Measurements from ENCODE around the gene USP20.

Gene USP20

DNA sequence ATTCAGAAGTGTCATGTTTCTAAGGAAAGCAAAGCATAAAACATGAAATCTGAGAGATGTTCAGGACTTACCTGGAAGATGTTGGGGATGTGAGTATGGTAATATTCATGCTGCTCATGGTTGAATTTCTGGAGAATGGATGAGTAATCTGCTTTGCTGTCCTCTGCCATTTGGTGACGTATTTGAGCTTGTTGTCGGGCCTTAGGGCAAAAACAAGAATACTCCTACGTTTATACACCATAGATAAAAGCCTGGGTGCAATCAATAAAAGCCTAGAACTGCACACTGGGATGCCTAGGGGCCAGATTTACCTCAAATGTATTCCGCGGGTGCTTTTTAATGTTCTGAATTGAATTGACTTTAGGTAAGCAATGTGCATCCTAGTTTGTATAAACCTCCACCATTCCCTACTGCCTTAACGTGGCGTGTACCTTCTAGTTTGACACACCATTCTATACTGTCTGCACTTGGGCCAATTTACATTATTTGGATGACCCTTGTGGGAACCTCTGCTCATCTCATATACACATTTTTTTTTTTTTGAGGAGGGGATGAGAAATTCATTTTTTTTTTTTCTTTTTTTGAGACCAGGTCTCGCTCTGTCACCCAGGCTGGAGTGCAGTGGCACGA, 94.4 kb downstream of the USP20 start:
- no peak for DNase-seq

DNA sequence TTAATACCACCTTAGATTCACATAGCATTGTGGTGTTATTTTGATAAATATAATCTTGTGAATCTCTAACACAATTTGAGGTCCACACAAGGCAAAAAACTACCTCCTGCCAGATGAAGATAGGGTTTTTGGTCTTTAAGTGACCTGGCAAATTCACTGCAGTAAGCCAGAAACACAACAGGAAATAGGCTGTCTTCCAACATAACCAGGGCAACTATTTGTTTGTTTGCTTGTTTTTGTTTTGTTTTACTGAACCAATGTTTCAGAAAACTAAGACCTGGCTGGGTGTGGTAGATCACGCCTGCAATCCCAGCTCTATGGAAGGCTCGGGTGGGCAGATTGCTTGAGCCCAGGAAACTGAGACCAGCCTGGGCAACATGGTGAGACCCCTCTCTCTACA, 95.5 kb downstream of the USP20 start:
- no peak for DNase-seq
